H1 (cell line): ENCODE results near the gene TRABD. TPM values are rescaled to one million over a fixed set of nuclear protein-coding genes. Genes with fewer than 3 reads are reported as not detected.

ENCODE experiments used
- CTCF ChIA-PET: fragments of 300-600 bp; sonication (Branson Sonifier 250); formaldehyde crosslinking; loops from one replicate; lab custom pipeline; 2021; ENCODE audit not compliant: partially characterized antibody; lab: Charles Lee
- POLR2A ChIA-PET: fragments of 300-600 bp; sonication (Branson Sonifier 250); formaldehyde crosslinking; loops from one replicate; lab custom pipeline; 2021; ENCODE audit warnings: inconsistent platforms; ENCODE audit not compliant: partially characterized antibody; lab: Charles Lee
- DNase-seq, 2 experiments: peaks; one replicate each; pipeline versions ENCODE4 v3.0.0 to v3.0.0-alpha.2; 2010 to 2022; ENCODE audit warnings: low spot score in 2 of 2, low read depth in 1 of 2, mixed read lengths in 1 of 2
- FAIRE-seq: peaks from 2 replicates; lab custom pipeline; 2011; peaks lifted over from hg19 to GRCh38; lab: Jason Lieb, UNC
- H2AFZ ChIP-seq: 2 replicates; pipeline ENCODE4 v1.8.1; 2012; ENCODE audit warnings: low read length, inconsistent platforms
- H2AK5ac ChIP-seq: 2 replicates; pipeline ENCODE4 v1.6.1; 2013; ENCODE audit warnings: low read depth, low read length
- H2BK120ac ChIP-seq: replicated peaks from 2 replicates; pipeline ENCODE3; 2013; ENCODE audit warnings: low read depth, low read length, inconsistent platforms
- H2BK12ac ChIP-seq: 2 replicates; pipeline ENCODE4 v1.6.1; 2013; ENCODE audit warnings: low read depth, low read length
- H2BK15ac ChIP-seq: 2 replicates; pipeline ENCODE4 v1.6.1; 2013; ENCODE audit warnings: low read length
- H2BK20ac ChIP-seq: 2 replicates; pipeline ENCODE4 v1.6.1; 2013; ENCODE audit warnings: low read length
- H2BK5ac ChIP-seq: 2 replicates; pipeline ENCODE4 v1.6.1; 2013; ENCODE audit warnings: low read depth, low read length
- H3K14ac ChIP-seq: 2 replicates; pipeline ENCODE4 v1.6.1; 2013; ENCODE audit warnings: inconsistent platforms; ENCODE audit not compliant: insufficient read length
- H3K18ac ChIP-seq: 2 replicates; pipeline ENCODE4 v1.6.1; 2013; ENCODE audit warnings: low read length; ENCODE audit errors: extremely low read depth
- H3K23ac ChIP-seq: 2 replicates; pipeline ENCODE4 v1.6.1; 2013; ENCODE audit warnings: inconsistent platforms; ENCODE audit not compliant: insufficient read length
- H3K23me2 ChIP-seq: 2 replicates; pipeline ENCODE4 v1.6.1; 2013; ENCODE audit warnings: low read depth, low read length
- H3K27ac ChIP-seq: 2 replicates; pipeline ENCODE4 v1.6.1; 2011; ENCODE audit warnings: low read depth, low read length, inconsistent platforms
- H3K27me3 ChIP-seq, 4 experiments: replicated peaks in 1 of 4; 1 replicate in 1 of 4; 2 replicates in 3 of 4; pipeline versions ENCODE4 v1.6.1 to v1.8.1; 2011 to 2013; ENCODE audit warnings: low read length in 3 of 4, mild to moderate bottlenecking in 3 of 4, inconsistent platforms in 2 of 4, mixed read lengths in 2 of 4, moderate library complexity in 1 of 4; ENCODE audit not compliant: control insufficient read depth in 3 of 4, insufficient read depth in 3 of 4; ENCODE audit errors: extremely low read depth in 1 of 4
- H3K36me3 ChIP-seq, 4 experiments: 2 replicates each; pipeline versions ENCODE4 v1.6.1 to v1.8.1; 2011 to 2013; ENCODE audit warnings: mild to moderate bottlenecking in 4 of 4, low read length in 3 of 4, moderate library complexity in 2 of 4, control low read depth in 1 of 4, inconsistent platforms in 1 of 4; ENCODE audit not compliant: insufficient read depth in 4 of 4, control insufficient read depth in 2 of 4
- H3K4ac ChIP-seq: replicated peaks from 2 replicates; pipeline ENCODE3; 2013; ENCODE audit warnings: low read length, low read depth, mixed read lengths, inconsistent platforms; ENCODE audit not compliant: insufficient read length
- H3K4me1 ChIP-seq, 4 experiments: replicated peaks in 1 of 4; 1 replicate in 1 of 4; 2 replicates in 3 of 4; pipeline versions ENCODE4 v1.6.1 to v1.8.1; 2011 to 2013; ENCODE audit warnings: low read length in 3 of 4, inconsistent platforms in 2 of 4, mixed read lengths in 1 of 4; ENCODE audit not compliant: insufficient read depth in 4 of 4, control insufficient read depth in 3 of 4
- H3K4me2 ChIP-seq, 2 experiments: 2 replicates each; pipeline versions ENCODE4 v1.6.1 to v1.8.1; 2011 to 2013; ENCODE audit warnings: low read depth in 2 of 2, low read length in 2 of 2, control low read depth in 1 of 2, inconsistent platforms in 1 of 2, mild to moderate bottlenecking in 1 of 2; ENCODE audit not compliant: insufficient read depth in 1 of 2
- H3K4me3 ChIP-seq, 4 experiments: fragments of 200-600, 300-600 bp in 1 of 4; sonication (generic), shearing (Covaris generic), sonication (Bioruptor Twin) in 1 of 4; 2 replicates each; pipeline versions ENCODE4 v1.5.1 to v1.8.1; 2011 to 2016; ENCODE audit warnings: low read length in 4 of 4, low read depth in 3 of 4, control low read depth in 2 of 4, inconsistent platforms in 2 of 4, mild to moderate bottlenecking in 2 of 4, mixed read lengths in 1 of 4, moderate library complexity in 1 of 4; ENCODE audit not compliant: insufficient read depth in 2 of 4; ENCODE audit errors: extremely low read depth in 1 of 4
- H3K56ac ChIP-seq: replicated peaks from 2 replicates; pipeline ENCODE3; 2013; ENCODE audit warnings: low read depth, mild to moderate bottlenecking, mixed read lengths, low read length, inconsistent platforms; ENCODE audit not compliant: insufficient read length
- H3K79me1 ChIP-seq: 2 replicates; pipeline ENCODE4 v1.6.1; 2013; ENCODE audit warnings: low read depth, low read length, control low read depth
- H3K79me2 ChIP-seq, 2 experiments: 2 replicates each; pipeline versions ENCODE4 v1.6.1 to v1.8.1; 2012 to 2013; ENCODE audit warnings: low read length in 2 of 2, mild to moderate bottlenecking in 2 of 2, inconsistent platforms in 1 of 2; ENCODE audit not compliant: insufficient read depth in 2 of 2, control insufficient read depth in 1 of 2
- H3K9ac ChIP-seq, 4 experiments: replicated peaks in 1 of 4; 1 replicate in 1 of 4; 2 replicates in 3 of 4; pipeline versions ENCODE4 v1.6.1 to v1.8.1; 2011 to 2013; ENCODE audit warnings: low read depth in 3 of 4, low read length in 3 of 4, control low read depth in 2 of 4, mild to moderate bottlenecking in 2 of 4, moderate library complexity in 2 of 4, inconsistent platforms in 1 of 4; ENCODE audit errors: extremely low read depth in 1 of 4
- H3K9me3 ChIP-seq, 2 experiments: 2 replicates each; pipeline versions ENCODE4 v1.6.1 to v1.8.1; 2012 to 2013; ENCODE audit warnings: mild to moderate bottlenecking in 2 of 2, moderate library complexity in 2 of 2, control low read depth in 1 of 2, inconsistent platforms in 1 of 2, low read depth in 1 of 2, low read length in 1 of 2, mixed read lengths in 1 of 2; ENCODE audit not compliant: insufficient read depth in 2 of 2
- H4K20me1 ChIP-seq, 2 experiments: replicated peaks in 1 of 2; 2 replicates each; pipeline versions ENCODE3 to v1.8.1; 2011 to 2013; ENCODE audit warnings: inconsistent platforms in 2 of 2, low read length in 2 of 2, mild to moderate bottlenecking in 1 of 2; ENCODE audit not compliant: insufficient read depth in 2 of 2, control insufficient read depth in 1 of 2
- H4K5ac ChIP-seq: 2 replicates; pipeline ENCODE4 v1.6.1; 2013; ENCODE audit warnings: low read length, low read depth, mixed read lengths, inconsistent platforms; ENCODE audit not compliant: insufficient read length
- H4K8ac ChIP-seq: 2 replicates; pipeline ENCODE4 v1.8.0; 2013; ENCODE audit warnings: mild to moderate bottlenecking, moderate library complexity, low read length, inconsistent platforms; ENCODE audit not compliant: insufficient read depth; ENCODE audit errors: extremely low read depth
- H4K91ac ChIP-seq: replicated peaks from 2 replicates; pipeline ENCODE3; 2013; ENCODE audit warnings: low read length, mixed read lengths, inconsistent platforms; ENCODE audit not compliant: insufficient read length
- CHD1 ChIP-seq: IDR thresholded peaks from 2 replicates; pipeline ENCODE4 v1.6.1; 2012; ENCODE audit warnings: low read depth, low read length, improper control_type of control experiment
- RXRA ChIP-seq: IDR thresholded peaks from 2 replicates; pipeline ENCODE4 v1.6.1; 2011; ENCODE audit warnings: low read depth, mild to moderate bottlenecking, low read length, moderate library complexity; ENCODE audit not compliant: insufficient read depth
- SIRT6 ChIP-seq: IDR thresholded peaks from one replicate; pipeline ENCODE4 v1.7.1; 2012; ENCODE audit warnings: low read length, inconsistent platforms
- WGBS, 2 experiments: shearing (Covaris generic) in 1 of 2; methylation state at CpG; one replicate each; pipeline versions ENCODE4 v1.1.6 to v1.1.7; 2013 to 2015; ENCODE audit warnings: low lambda C conversion rate in 2 of 2, mixed read lengths in 2 of 2, inconsistent platforms in 1 of 2, low coverage in 1 of 2, missing lambda C conversion rate in 1 of 2; ENCODE audit not compliant: insufficient replicate concordance in 2 of 2, insufficient coverage in 1 of 2, insufficient read length in 1 of 2; ENCODE audit errors: extremely low coverage in 1 of 2, missing lambda C conversion rate in 1 of 2; 5-methylcytosine and 5-hydroxymethylcytosine counted together
- polyA plus RNA-seq, 7 experiments: library from polyadenylated mRNA; depleted of rRNA in 3 of 7; stranded (reverse) in 5 of 7; unstranded in 2 of 7; fragments of >200 nt in 5 of 7; fragments of 200-250 nt in 2 of 7; gene quantifications; 1 replicate in 5 of 7; 2 replicates in 1 of 7; 4 replicates in 1 of 7; pipeline versions ENCODE4 v1.2.1 to v1.2.3, GENCODE V29; 2011 to 2013; ENCODE audit warnings: missing spikeins in 2 of 7, mixed read lengths in 2 of 7
- total RNA-seq: library from RNA; stranded (reverse); fragmentation: NEBNext Ultra II Directional; extraction: Animal tissue kit (Norgen Biotek cat#: 25700); gene quantifications from 2 replicates; pipeline ENCODE4 v1.2.1, GENCODE V29; 2021

TRABD gene
- total and polyA plus RNA-seq, 2 of the 8 experiments (the other 6 are each of a cell fraction or from before 2014, with no cell fraction given) = 44.2 to 57.5 TPM

DNA sequence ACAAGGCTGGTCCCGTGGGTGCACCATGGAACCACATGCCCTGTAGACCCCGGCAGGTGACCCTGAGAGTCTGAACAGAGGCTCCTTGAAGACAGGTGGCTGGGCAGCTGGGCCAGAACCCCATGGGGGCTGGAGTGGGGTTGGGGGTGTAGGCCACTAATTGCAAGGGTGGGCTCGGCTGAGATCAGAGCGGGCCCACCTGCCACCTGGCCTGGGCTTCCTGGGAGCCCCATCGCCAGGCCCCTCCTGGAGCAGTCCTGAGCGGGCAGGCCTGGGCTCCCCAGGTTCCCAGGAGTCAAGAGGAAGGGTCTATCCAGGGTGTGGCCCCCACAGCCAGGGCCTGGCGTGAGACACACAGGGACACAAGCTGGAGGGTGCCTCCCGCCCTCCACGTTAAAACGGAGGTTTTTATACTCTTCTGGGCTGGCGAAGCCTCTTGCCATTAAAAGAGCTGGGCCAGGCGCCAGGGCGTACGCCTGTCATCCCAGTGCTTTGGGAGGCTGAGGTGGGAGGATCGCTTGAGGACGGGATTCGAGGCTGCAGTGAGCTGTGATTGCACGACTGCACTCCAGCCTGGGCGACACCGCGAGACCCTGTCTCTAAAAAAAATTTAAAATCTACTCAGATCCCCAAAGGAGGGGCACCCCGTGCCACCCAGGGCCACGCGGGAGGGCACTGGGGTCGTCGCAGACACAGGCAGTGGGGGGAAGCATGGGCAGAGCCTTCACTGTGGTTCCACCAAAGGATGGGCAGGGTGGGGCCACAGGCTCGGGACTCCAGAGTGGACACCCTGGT is 4.8 kb upstream of the TRABD start:
- H3K9me3 ChIP-seq = no peaks in the 10 kb centered on the region
- TF ChIP-seq SIRT6 = no peak
- TF ChIP-seq RXRA = no peak
- TF ChIP-seq CHD1 = no peak
- TF ChIP-seq, all 59 proteins: peak for 0
- Histone ChIP-seq H3K4ac (no peak overlapping the region), H2BK12ac (no peak overlapping the region), H3K36me3 (no peaks in the 10 kb centered on the region), H2BK15ac (no peak overlapping the region), H3K4me2 (no peak overlapping the region), H3K79me2 (no peaks in the 10 kb centered on the region), H4K91ac (no peak overlapping the region), H3K23me2 (peaks cover 5% of the 10 kb centered on the region; the same call in 1 of the 2 replicates), H3K18ac (no peak overlapping the region), H3K14ac (no peak overlapping the region), H2AK5ac (no peak overlapping the region), H4K8ac (no peak overlapping the region), H3K56ac (no peak overlapping the region), H3K23ac (no peak overlapping the region), H3K4me3 (no peak overlapping the region), H3K27ac (no peak overlapping the region), H4K20me1 (peaks cover 0 to 7% of the 10 kb centered on the region in 2 experiments), H2BK20ac (no peak overlapping the region), H2AFZ (no peak overlapping the region), H2BK120ac (no peak overlapping the region), H3K27me3 (peaks cover 0 to 13% (median 5%) of the 10 kb centered on the region in 4 experiments; a peak in 3 of 7 replicates), H2BK5ac (no peak overlapping the region), H4K5ac (no peak overlapping the region), H3K9ac (no peak overlapping the region), H3K4me1 (peaks cover 0 to 19% (median 9%) of the 10 kb centered on the region in 4 experiments; a peak in 5 of 7 replicates), H3K79me1 (no peaks in the 10 kb centered on the region; the same call in 1 of the 2 replicates)
- DNase-seq (no peak), FAIRE-seq (no peak)
- POLR2A ChIA-PET = interaction anchor here (1.0 kb wide), 1 partner anchor 28 kb away, joined by 3 read pairs; no protein-coding TSS in a partner anchor
- WGBS, 2 experiments = 91% methylated on average over 27 of the region's 27 CpGs; no CpG with 5 or more reads in 1 of the 2 experiments
- CTCF ChIA-PET = no interaction called here
